ENCODE measurements around the gene SGIP1. TPM values are rescaled to one million over a fixed set of nuclear protein-coding genes. Genes with fewer than 3 reads are reported as not detected.

The SGIP1 gene
- total and polyA plus RNA-seq, 8 donors, result 6.8 to 16.6 (median 8.6) TPM

DNA sequence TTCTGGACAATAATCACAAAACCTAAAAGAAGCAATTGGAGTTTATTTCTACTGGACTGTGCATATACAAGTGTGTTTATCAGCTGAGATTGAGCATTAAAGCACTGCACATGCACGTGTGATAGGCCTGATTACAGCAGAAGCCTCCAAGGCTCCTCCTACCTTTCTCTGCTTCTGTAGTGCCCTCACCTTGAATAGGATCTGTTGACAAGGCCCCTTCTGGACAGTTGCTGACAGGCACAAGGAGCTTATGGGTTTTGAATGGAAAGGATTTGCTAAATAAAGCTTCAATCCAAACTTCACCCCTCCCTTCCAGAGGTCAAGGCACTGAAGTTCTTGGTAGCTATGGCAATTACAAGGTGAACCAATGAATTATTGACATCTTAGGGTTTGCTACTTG lies 7.9 kb upstream of the SGIP1 start:
- ATAC-seq, result no peak
- intact Hi-C loops (cut with DNase I), result no loop called here
- TF ChIP-seq, protein P1, sequence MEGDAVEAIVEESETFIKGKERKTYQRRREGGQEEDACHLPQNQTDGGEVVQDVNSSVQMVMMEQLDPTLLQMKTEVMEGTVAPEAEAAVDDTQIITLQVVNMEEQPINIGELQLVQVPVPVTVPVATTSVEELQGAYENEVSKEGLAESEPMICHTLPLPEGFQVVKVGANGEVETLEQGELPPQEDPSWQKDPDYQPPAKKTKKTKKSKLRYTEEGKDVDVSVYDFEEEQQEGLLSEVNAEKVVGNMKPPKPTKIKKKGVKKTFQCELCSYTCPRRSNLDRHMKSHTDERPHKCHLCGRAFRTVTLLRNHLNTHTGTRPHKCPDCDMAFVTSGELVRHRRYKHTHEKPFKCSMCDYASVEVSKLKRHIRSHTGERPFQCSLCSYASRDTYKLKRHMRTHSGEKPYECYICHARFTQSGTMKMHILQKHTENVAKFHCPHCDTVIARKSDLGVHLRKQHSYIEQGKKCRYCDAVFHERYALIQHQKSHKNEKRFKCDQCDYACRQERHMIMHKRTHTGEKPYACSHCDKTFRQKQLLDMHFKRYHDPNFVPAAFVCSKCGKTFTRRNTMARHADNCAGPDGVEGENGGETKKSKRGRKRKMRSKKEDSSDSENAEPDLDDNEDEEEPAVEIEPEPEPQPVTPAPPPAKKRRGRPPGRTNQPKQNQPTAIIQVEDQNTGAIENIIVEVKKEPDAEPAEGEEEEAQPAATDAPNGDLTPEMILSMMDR (IDR thresholded peaks at IDR 0.05), result no peak

GRCh38 chr1:66526991-66527390 lies 7.0 kb upstream of the SGIP1 start:
- no peak overlapping the region for H3K4me3 ChIP-seq
- no peak for ATAC-seq
- no peaks in the 10 kb centered on the region for H3K4me1 ChIP-seq
- TF ChIP-seq, protein P1 (IDR thresholded peaks at IDR 0.05), result no peak
- no peaks in the 10 kb centered on the region for H3K9me3 ChIP-seq
- no peaks in the 10 kb centered on the region for H3K36me3 ChIP-seq
- intact Hi-C loops (cut with DNase I), result no loop called here
- no peak for DNase-seq
- peaks cover 0 to 13% of the 10 kb centered on the region in 2 donors for H3K27me3 ChIP-seq
- H3K27ac ChIP-seq, result no peak overlapping the region

More for the DNA sequence above, 7.9 kb upstream of the SGIP1 start:
- DNase-seq, result no peak
- Histone ChIP-seq H3K27me3 (peaks cover 0 to 4% of the 10 kb centered on the region in 2 donors), H3K4me3 (no peak overlapping the region), H3K36me3 (no peaks in the 10 kb centered on the region), H3K4me1 (no peaks in the 10 kb centered on the region), H3K27ac (no peak overlapping the region), H3K9me3 (no peaks in the 10 kb centered on the region)

- ATAC-seq, result no peak
- no peak overlapping the region for H3K27ac ChIP-seq
- H3K27me3 ChIP-seq, result peaks cover 3 to 19% of the 10 kb centered on the region in 2 donors
- H3K9me3 ChIP-seq, result no peaks in the 10 kb centered on the region
- TF ChIP-seq, protein P1 (IDR thresholded peaks at IDR 0.05), result no peak
- intact Hi-C loops (cut with DNase I), result no loop called here
- no peaks in the 10 kb centered on the region for H3K36me3 ChIP-seq
- DNase-seq, result no peak
- no peak overlapping the region for H3K4me3 ChIP-seq
- H3K4me1 ChIP-seq, result peaks cover 0 to 3% of the 10 kb centered on the region in 2 donors
Measured at GRCh38 chr1:66527686-66528085, 6.3 kb upstream of the SGIP1 start.

GRCh38 chr1:66528580-66528979 lies 5.4 kb upstream of the SGIP1 start:
- intact Hi-C loops (cut with DNase I), result no loop called here
- no peak overlapping the region for H3K4me3 ChIP-seq
- DNase-seq, result no peak
- peaks cover 9 to 28% of the 10 kb centered on the region in 2 donors for H3K27me3 ChIP-seq
- H3K36me3 ChIP-seq, result no peaks in the 10 kb centered on the region
- ATAC-seq, result no peak
- peaks cover 4 to 12% of the 10 kb centered on the region in 2 donors for H3K4me1 ChIP-seq
- H3K27ac ChIP-seq, result no peak overlapping the region
- TF ChIP-seq, protein P1 (IDR thresholded peaks at IDR 0.05), result no peak
- H3K9me3 ChIP-seq, result no peaks in the 10 kb centered on the region

DNA sequence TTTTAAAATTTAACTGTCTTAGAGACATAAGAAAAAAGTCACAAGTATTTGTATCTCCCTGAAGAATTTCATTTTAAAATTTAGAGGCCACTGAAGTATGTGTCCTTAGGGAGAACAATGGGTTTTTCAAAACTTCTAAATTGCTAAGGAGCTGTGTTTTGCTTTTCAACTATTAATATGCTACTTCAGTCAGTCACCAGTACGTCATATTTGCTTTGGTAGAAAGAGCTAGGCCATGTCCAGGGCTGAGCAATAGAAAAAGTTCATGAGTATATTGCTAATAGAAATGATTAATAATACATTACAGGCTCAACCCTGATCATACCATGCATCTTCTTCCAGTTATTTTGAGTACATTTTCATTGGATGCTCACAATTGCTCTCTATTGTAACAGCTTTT lies 1.7 kb upstream of the SGIP1 start:
- H3K9me3 ChIP-seq, result no peaks in the 10 kb centered on the region
- intact Hi-C loops (cut with DNase I), result no loop called here
- H3K36me3 ChIP-seq, result no peaks in the 10 kb centered on the region
- H3K27me3 ChIP-seq, result peaks cover 9 to 43% of the 10 kb centered on the region in 2 donors
- H3K27ac ChIP-seq, result no peak overlapping the region
- peaks cover 4 to 17% of the 10 kb centered on the region in 2 donors for H3K4me1 ChIP-seq
- ATAC-seq, result no peak
- no peak overlapping the region for H3K4me3 ChIP-seq
- no peak for DNase-seq
- TF ChIP-seq, protein P1 (IDR thresholded peaks at IDR 0.05), result no peak
